GM18499 (cell line): ENCODE data around the gene TEX13A.

Experiments used
- ATAC-seq: cut with Tn5 transposase; IDR thresholded peaks from one replicate; pipeline ENCODE4 v1.9.1; 2021; ENCODE audit warnings: moderate number of reproducible peaks; ENCODE audit not compliant: insufficient read depth, unreplicated experiment

Gene TEX13A

DNA sequence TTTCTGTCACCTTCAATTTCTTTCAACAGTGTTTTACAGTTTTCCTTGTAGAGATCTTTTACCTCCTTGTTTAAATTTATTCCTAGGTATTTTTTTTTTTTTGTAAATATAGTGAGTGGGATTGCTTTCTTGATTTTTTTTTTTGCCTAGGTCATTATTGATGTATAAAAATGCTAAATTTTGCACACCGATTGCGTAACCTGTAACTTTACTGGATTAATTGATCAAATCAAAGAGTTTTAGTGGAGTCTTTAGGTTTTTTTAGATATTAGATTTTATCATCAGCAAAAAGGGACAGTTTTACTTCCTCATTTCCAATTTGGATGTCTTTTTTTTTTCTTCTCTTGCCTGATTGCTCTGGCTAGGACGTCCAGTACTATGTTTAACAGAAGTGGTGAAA lies 40.9 kb downstream of the TEX13A start:
- no peak for ATAC-seq

DNA sequence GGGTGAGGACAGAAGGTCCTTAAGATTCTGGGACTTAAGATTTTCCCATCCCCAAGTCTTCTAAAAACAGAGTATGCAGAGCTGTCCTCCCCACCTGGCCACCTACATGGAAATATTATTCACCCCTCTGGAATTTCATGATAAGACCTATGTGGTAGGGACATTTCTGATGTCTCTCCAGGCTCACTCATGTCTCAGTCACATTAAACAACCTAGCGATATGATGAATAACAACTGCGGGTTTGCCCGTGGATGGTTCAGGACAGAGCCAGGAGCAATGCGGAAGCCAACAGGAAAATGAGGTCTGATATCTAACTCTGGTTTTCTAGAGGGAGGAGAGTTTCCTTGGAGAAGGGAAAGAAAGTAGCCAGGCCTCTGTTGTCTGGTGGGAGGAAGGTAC lies 47.4 kb downstream of the TEX13A start:
- no peak for ATAC-seq
